Stimulated activated CD8-positive, alpha-beta memory T cell treated with anti-CD3 and anti-CD28 coated beads, Interleukin-12 subunit alpha, Interleukin-12 subunit beta, amount 100 ng/mL, for 24 hours (primary cell): Measurements from ENCODE around the gene PPP2R5D.
"Not testable (repeated sequence)": the region's sequence is repeated elsewhere in the genome, so short reads cannot be mapped to it uniquely, and the experiment has no call there.

ENCODE experiments used
- DNase-seq: peaks from one replicate; pipeline ENCODE4 v3.0.0-alpha.2; 2020; ENCODE audit errors: extremely low read depth

Gene PPP2R5D

DNA sequence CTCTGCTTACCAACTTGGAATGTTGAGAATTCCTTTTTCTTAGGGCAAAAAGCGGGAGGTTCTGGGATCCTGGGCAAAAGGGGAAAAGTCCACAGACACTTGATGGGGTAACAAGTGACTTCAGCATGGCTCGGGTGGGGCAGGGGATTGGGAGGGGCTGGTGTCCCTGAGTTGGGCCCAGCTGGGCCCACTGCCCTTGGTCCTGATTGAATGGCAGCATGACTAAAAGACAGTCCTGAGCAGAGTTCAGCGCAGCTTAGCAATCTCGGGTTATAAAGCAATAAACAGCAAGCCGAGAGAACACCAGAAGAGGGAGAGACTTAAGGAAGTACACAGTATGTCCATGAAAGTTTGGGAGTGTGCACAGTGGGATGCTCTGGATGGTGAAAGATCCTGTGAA lies 5.6 kb downstream of the PPP2R5D start:
- DNase-seq: no peak

DNA sequence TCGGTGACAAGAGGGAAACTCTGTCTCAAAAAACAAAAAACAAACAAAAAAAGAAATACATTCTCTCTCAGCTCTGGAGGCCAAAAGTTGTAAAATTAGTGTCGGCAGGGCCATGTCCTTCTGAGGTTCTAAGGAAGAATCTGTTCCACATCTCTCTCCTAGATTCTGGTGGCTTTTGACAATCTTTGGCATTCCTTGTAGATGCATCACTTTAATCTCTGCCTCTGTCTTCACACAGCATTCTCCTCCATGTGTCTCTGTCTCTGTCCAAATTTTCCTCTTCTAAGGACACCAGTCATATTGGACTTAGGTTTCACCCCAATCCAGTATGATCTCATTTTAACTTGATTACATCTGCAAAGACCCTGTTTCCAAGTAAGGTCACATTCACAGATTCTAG lies 9.1 kb downstream of the PPP2R5D start:
- no peak for DNase-seq

GRCh38 chr6:42996513-42996912 lies 12.1 kb downstream of the PPP2R5D start:
- no peak for DNase-seq

GRCh38 chr6:42998205-42998604 lies 13.8 kb downstream of the PPP2R5D start:
- not testable (repeated sequence) for DNase-seq

DNA sequence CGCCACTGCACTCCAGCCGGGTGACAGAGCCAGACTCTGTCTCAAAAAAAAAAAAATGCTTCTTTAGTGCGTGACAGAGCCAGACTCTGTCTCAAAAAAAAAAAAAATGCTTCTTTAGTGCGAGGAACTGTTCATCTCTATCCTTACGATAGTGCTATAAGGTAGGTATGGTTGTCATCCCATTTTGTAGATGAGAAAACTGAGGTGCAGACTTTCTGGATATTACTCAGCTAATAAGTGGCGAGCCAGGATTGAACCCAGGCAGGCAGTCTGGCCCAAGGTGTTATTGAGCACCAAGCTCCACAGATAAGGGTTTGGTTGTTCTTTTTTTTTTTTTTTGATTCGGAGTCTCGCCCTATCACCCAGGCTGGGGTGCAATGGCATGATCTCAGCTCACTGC lies 17.5 kb downstream of the PPP2R5D start:
- DNase-seq: no peak

DNA sequence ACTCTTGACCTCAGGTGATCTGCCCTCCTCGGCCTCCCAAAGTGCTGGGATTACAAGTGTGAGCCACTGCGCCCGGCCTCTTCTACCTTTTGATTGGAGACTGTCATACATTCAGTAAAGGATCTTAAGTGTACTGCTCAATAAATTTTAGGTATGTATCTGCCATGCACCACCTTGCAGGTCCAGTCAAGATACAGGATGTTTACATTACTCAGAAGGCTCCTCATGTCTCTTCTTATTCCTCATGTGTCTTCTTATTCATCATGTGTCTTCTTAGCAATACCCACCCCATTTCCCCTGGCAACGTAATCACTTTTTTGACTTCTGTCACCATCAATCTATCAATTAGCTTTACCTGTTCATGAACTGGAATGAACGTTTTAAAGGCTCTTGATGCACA lies 21.5 kb downstream of the PPP2R5D start:
- no peak for DNase-seq

DNA sequence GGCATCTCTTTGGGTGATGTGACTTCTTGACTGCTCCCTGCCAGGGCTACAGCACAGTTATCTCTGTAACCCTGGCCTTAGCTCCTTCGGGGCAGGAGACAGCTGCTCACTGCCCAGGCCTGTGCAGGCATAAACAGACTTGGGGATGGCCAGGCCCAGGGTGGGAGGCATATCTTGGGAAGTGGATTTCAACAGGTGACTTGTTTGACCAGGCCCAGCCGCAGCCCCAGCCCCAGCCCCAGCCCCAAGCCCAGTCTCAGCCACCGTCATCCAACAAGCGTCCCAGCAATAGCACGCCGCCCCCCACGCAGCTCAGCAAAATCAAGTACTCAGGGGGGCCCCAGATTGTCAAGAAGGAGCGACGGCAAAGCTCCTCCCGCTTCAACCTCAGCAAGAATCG lies 21.9 kb downstream of the PPP2R5D start:
- no peak for DNase-seq

DNA sequence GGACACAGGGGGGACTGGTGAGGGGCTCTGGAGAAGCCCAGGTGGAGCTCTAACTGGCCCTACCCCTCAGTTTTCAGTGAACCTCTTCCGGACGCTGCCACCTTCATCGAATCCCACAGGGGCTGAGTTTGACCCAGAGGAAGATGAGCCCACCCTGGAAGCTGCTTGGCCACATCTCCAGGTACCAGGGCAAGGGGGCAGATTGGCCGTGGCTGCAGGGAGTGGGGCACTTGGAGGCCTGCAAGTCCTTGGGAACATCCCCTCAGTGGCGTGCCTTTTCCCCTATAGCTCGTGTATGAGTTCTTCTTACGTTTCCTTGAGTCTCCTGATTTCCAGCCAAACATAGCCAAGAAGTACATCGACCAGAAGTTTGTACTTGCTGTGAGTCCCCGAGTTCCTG lies 22.8 kb downstream of the PPP2R5D start:
- DNase-seq: no peak

DNA sequence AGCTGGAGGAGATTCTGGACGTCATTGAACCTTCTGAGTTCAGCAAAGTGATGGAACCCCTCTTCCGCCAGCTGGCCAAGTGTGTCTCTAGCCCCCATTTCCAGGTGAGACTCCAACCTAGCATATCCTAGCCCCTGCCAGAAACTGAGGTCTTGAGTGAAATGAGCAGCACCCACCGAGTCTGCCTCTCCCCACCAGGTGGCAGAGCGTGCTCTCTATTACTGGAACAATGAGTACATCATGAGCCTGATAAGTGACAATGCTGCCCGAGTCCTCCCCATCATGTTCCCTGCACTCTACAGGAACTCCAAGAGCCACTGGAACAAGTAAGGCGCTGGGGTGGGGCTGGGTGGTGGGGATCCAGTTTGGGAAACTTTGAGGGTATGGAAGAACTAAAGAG lies 24.8 kb downstream of the PPP2R5D start:
- DNase-seq: no peak

GRCh38 chr6:43011207-43011606 lies 26.8 kb downstream of the PPP2R5D start:
- no peak for DNase-seq

GRCh38 chr6:43012364-43012763 lies 28.0 kb downstream of the PPP2R5D start:
- no peak for DNase-seq

DNA sequence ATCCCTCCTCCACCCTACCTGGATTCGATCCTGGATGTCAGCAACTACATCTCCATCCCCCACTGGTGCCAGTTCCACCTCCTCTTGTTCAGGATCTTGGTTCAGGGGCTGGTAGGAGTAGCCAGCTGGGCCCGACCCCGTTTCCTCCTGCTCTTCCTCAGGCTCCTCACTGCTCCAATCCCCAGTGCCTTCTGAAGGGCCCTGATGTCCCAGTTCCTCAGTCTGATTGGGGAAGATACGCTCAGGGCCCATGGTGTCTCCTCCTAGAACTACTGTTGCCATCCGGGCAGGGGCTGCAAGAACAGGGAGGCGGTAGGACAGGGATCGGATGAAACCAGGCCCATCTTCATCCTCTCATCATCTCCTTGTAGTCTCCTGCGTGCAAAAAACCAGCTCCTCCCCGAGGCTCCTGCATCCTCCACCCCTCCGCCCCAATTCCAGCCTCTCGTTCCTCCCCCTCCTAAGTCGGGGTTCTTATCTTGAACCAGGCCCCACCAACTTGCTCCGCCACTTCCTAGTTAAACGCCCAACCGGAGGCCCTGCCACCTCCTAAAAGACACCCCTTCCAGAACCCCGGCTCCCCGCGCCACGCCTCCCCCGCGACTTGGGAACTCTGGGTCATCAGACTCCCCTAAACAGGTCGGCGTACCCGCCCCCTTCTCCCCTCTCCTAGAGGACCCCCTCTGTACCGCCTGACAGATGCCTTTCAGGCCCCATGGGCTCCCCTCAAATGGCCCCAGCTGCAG lies 28.9 kb downstream of the PPP2R5D start:
- DNase-seq: no peak

GRCh38 chr6:43013843-43014433 lies 29.6 kb downstream of the PPP2R5D start, which contains the start of the genes KLHDC3 and MEA1:
TSS of gene KLHDC3 (plus strand) at chr6:43014249. CDS start at chr6:43017193, 2,944 bp downstream.
TSS of gene MEA1 (minus strand) at chr6:43013946. CDS start at chr6:43013813, 133 bp downstream.
- peak; percentile 96 for DNase-seq

GRCh38 chr6:43014434-43014909 lies 30.1 kb downstream of the PPP2R5D start:
- DNase-seq: no peak

DNA sequence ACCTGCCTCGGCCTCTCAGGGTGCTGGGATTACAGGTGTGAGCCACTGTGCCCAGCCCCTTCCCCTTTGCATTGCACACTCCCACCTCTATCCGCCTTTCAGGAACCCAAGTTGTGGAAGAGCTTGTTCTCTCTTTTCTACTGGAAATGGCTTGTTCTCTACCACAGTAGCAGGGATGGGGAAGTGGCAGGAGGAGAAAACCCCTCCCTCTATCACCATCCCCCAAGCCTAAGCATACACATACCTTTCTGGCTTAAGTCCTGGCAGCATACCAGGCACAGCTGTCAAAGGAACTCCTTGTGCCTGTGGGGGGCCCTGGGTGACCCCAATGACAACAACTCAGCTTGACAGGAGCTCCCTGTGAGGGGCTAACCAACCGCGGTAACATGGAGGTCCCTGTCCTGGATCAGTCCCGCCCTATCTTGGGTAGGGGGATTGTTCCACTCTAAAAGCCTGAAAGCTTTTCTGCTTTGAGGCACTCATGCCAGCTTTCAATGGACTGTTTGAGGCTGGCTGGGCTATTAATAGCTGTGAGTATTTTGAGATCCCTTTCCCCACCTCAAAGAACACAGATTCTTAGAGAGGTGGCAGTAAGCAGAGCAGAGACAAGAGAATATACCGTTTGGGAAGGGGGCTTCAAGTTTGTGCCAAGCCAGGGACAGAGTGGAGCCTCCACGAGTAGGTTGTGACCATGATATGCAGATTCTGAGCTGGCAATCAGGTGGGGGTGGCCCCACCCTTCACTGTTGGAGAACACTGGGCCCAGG lies 32.0 kb downstream of the PPP2R5D start:
- DNase-seq: no peak

DNA sequence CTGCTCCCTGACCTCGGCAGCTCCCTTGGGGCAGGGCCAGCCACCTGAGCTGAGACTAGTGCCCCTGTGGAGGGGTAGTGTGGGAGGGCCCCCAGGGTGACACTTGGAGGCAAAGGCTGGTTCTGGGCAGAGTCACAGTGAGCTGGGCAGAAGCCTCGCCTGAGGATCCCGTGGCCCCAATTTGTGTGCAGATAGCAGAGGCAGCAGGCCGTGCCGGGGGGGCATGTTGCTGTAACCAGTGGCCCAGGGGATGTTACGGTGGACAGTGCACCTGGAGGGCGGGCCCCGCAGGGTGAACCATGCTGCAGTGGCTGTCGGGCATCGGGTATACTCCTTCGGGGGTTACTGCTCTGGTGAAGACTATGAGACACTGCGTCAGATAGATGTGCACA lies 32.6 kb downstream of the PPP2R5D start:
- no peak for DNase-seq

- no peak for DNase-seq
These were observed 34.8 kb downstream of the PPP2R5D start for GRCh38 chr6:43019152-43019551.

GRCh38 chr6:43020052-43020705 lies 35.8 kb downstream of the PPP2R5D start:
- no peak for DNase-seq

DNA sequence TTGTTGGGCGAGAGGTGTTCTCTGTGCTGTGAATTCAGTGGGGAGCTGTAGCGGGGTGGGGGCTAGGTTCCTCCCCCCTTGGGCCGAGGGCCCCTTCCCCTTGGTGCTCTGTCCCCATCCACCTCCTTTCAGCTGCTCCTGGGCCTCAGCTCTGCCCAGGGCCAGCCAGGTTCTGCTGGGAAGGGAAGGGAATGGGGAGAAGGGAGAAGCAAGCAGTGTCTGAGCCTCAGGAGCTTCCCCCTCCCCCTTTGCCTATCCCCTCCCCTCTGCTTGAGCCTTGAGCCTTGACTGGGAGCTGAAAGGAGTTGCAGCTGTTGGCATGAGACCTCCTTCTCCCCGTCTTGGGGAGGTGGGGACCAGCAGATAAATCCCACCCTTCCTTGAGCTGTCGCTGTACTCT lies 36.5 kb downstream of the PPP2R5D start:
- DNase-seq: no peak

DNA sequence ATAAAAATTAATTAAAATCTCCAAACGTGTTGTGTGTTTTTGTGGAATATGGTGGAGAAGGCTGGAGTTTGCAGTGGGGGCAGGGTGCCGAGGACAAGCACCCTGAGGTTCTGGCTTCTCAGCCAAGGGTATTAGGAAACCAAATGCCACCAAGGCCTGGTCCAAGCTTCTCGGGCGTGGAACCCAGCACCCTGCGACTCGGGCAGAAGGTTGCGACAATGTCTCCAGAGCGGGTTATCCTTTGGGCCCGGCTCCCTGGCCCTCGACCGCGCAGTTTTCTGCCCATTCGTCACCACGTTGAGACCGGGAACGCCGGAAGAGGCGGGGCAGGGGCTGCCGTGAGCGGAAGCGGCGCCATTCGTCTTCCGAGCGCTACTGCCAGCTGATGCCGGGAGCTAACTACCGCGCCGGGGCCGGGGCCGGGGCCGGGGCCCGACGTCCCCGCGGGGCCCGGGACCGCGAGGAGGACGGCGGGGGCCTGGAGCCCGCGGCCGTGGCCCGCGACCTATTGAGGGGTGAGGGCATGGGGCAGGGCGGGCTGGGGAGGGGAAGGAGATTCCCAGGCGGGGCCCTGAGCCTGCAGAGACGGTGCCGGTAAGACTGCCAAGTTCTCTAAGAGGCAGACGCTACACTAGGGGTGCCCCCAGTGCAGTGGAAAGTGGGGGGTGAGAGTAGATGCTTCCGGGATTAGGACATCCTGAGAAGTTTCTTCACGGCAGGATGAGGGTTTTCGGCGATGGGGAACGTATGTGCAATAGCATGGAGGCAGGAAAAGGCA lies 37.1 kb downstream of the PPP2R5D start, which contains the start of gene RRP36:
Gene RRP36 (plus strand): TSS at position 354 of the 778 bp plus-strand sequence. CDS start 32 bp downstream, at position 386.
- DNase-seq: peak; percentile 61

DNA sequence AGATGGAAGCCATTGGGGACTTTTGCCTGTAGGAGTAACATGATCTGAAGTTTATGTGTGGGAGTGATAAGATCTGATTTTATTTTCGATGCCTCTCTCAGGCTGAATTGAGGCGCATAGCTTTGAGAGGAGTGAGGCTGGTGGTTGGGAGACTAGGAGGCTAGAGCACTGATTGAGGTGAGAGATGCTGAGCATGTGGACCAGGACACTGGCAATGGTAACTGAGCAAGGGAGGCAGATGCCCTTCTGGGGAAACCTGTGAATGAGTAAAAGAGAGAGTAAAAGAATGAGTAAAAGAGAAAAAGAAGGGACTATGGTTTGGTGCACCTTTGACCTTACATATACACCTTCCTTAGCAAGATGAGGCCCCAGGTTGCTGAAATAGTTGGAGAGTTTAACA lies 40.1 kb downstream of the PPP2R5D start:
- DNase-seq: no peak
